HL-60 (cell line): Measurements from ENCODE around the gene BTG2.

Experiments used
- DNase-seq, 2 experiments: peaks; one replicate each; pipeline ENCODE4 v3.0.0-alpha.2; 2010 to 2020; ENCODE audit warnings: low read depth in 1 of 2, low spot score in 1 of 2
- H3K27ac ChIP-seq: fragments of 250-450 bp; sonication (Bioruptor Pico); replicated peaks from 2 replicates; pipeline ENCODE4 v1.5.1; 2020; ENCODE audit warnings: mild to moderate bottlenecking, moderate library complexity
- H3K27me3 ChIP-seq: fragments of 250-450 bp; sonication (Bioruptor Pico); 2 replicates; pipeline ENCODE4 v1.5.1; 2021; ENCODE audit warnings: mild to moderate bottlenecking, moderate library complexity; ENCODE audit not compliant: insufficient read depth, poor library complexity, severe bottlenecking
- H3K4me3 ChIP-seq: replicated peaks from 2 replicates; pipeline ENCODE4 v1.5.1; 2011; ENCODE audit warnings: mild to moderate bottlenecking, control low read depth, low read length; ENCODE audit not compliant: insufficient read depth
- CTCF ChIP-seq: IDR thresholded peaks from one replicate; pipeline ENCODE4 v1.5.1; 2011; ENCODE audit warnings: low read length, control low read depth, inconsistent platforms; ENCODE audit not compliant: insufficient read depth
- GABPA ChIP-seq: IDR thresholded peaks from 2 replicates; pipeline ENCODE4 v1.6.1; 2012; ENCODE audit warnings: low read depth
- POLR2AphosphoS5 ChIP-seq: IDR thresholded peaks from 2 replicates; pipeline ENCODE4 v1.6.1; 2012; ENCODE audit warnings: low read depth
- REST ChIP-seq: IDR thresholded peaks from 2 replicates; pipeline ENCODE4 v1.6.1; 2012; ENCODE audit warnings: low read depth; ENCODE audit not compliant: insufficient replicate concordance
- SPI1 ChIP-seq: IDR thresholded peaks from 2 replicates; pipeline ENCODE4 v1.6.1; 2012; ENCODE audit warnings: low read depth, mild to moderate bottlenecking, borderline replicate concordance

The BTG2 gene

GRCh38 chr1:203302894-203303293 is 2.4 kb upstream of the BTG2 start:
- Histone ChIP-seq H3K4me3 (no peak overlapping the region), H3K27me3 (no peaks in the 10 kb centered on the region), H3K27ac (no peak overlapping the region)
- TF ChIP-seq GABPA (no peak), POLR2AphosphoS5 (no peak)
- no peak for DNase-seq

- H3K27me3 ChIP-seq = no peaks in the 10 kb centered on the region
Measured at GRCh38 chr1:203304391-203304918, 864 bp upstream of the BTG2 start.

GRCh38 chr1:203305809-203306088 is 430 bp downstream of the BTG2 start:
- Histone ChIP-seq H3K27me3 (no peaks in the 10 kb centered on the region), H3K27ac (peak overlapping the region; percentile 81), H3K4me3 (peak overlapping the region; percentile 77)
- TF ChIP-seq CTCF (no peak), SPI1 (no peak), REST (no peak), GABPA (no peak), POLR2AphosphoS5 (no peak)
- DNase-seq = no peak

More at GRCh38 chr1:203304391-203304918, 864 bp upstream of the BTG2 start:
- peak; percentile 14; the same call in 1 of the 2 replicates for TF ChIP-seq SPI1
- no peak for TF ChIP-seq REST
- no peak for DNase-seq
- H3K4me3 ChIP-seq = peak overlapping the region; percentile 77; the same call in 1 of the 2 replicates
- H3K27ac ChIP-seq = peak overlapping the region; percentile 81

GRCh38 chr1:203306089-203306964 is 1.0 kb downstream of the BTG2 start:
- Histone ChIP-seq H3K27me3 (no peaks in the 10 kb centered on the region), H3K4me3 (peak overlapping the region; percentile 77), H3K27ac (no peak overlapping the region)
- peak; percentile 42 to 47 for DNase-seq
- TF ChIP-seq GABPA (no peak), POLR2AphosphoS5 (peak; percentile 49; the same call in 1 of the 2 replicates)

- no peaks in the 10 kb centered on the region for H3K27me3 ChIP-seq
- no peak overlapping the region for H3K27ac ChIP-seq
- no peak for TF ChIP-seq SPI1
- peak overlapping the region; percentile 23 for H3K4me3 ChIP-seq
- DNase-seq = no peak
Measured at GRCh38 chr1:203306965-203307541, 1.7 kb downstream of the BTG2 start.
